OCI-M1 (cell line): ENCODE data around the gene GPR162.
"Not testable (repeated sequence)": the region's sequence is repeated elsewhere in the genome, so short reads cannot be mapped to it uniquely, and the experiment has no call there.

Source experiments
- DNase-seq: peaks from one replicate; lab custom pipeline; 2025; lab: John Stamatoyannopoulos, UW

GPR162 gene

GRCh38 chr12:6873094-6874014, 51.7 kb downstream of the GPR162 start, which contains the start of gene SPSB2:
SPSB2 (minus strand) TSS chr12:6873303; CDS start chr12:6872901, 402 bp downstream.
- DNase-seq = peak; percentile 99

- not testable (repeated sequence) for DNase-seq
These were observed 52.4 kb downstream of the GPR162 start for GRCh38 chr12:6874015-6874368.
